GM12878 (cell line): ENCODE data around the gene DIO1. TPM values are rescaled to one million over a fixed set of nuclear protein-coding genes. Genes with fewer than 3 reads are reported as not detected.
"Not testable (repeated sequence)": the region's sequence is repeated elsewhere in the genome, so short reads cannot be mapped to it uniquely, and the experiment has no call there.

ENCODE experiments used
- ATAC-seq: fragments of 200-7000 bp; cut with Tn5 transposase; 3 replicates; pipeline ENCODE4 v1.9.1; 2020; ENCODE audit warnings: mild to moderate bottlenecking, moderate library complexity
- BruUV-seq: library from RNA; stranded (reverse); fragments of 400-500 nt; replicated peaks from 2 replicates; lab custom pipeline; 2021; lab: Mats Ljungman, UMichigan
- CTCF ChIA-PET: fragments of 300-600 bp; sonication (Branson Sonifier 250); formaldehyde crosslinking; extraction: SDS; loops from one replicate; lab custom pipeline; 2021; ENCODE audit warnings: inconsistent platforms; lab: Yijun Ruan, JAX
- POLR2A ChIA-PET: fragments of 350-600 bp; formaldehyde crosslinking; extraction: SDS; loops from one replicate; lab custom pipeline; 2021; ENCODE audit warnings: inconsistent platforms; lab: Charles Lee
- RAD21 ChIA-PET: fragments of 300-600 bp; sonication (Branson Sonifier 250); formaldehyde crosslinking; loops from one replicate; lab custom pipeline; 2023; ENCODE audit warnings: antibody characterized with exemption; ENCODE audit not compliant: unreplicated experiment; lab: Charles Lee
- SMC1A ChIA-PET: fragments of 300-600 bp; sonication (Branson Sonifier 250); formaldehyde crosslinking; loops from one replicate; lab custom pipeline; 2023; ENCODE audit not compliant: unreplicated experiment, uncharacterized antibody; lab: Charles Lee
- DNase-seq: peaks from one replicate; pipeline ENCODE4 v3.0.0-alpha.2; 2011; ENCODE audit warnings: low read depth, low spot score
- FAIRE-seq: peaks from 3 replicates; lab custom pipeline; 2011; peaks lifted over from hg19 to GRCh38; lab: Jason Lieb, UNC
- H2AFZ ChIP-seq: 2 replicates; pipeline ENCODE4 v1.6.0; 2011; ENCODE audit warnings: low read depth, low read length, control low read depth; ENCODE audit not compliant: control insufficient read depth
- H3K27ac ChIP-seq: 2 replicates; pipeline ENCODE4 v1.5.1; 2011; ENCODE audit warnings: control low read depth; ENCODE audit not compliant: control insufficient read depth, insufficient read depth
- H3K27me3 ChIP-seq, 2 experiments: replicated peaks in 1 of 2; 2 replicates each; pipeline versions ENCODE4 v1.6.0 to v1.6.1; 2011; ENCODE audit warnings: low read length in 1 of 2; ENCODE audit not compliant: control insufficient read depth in 2 of 2, insufficient read depth in 2 of 2
- H3K36me3 ChIP-seq, 2 experiments: 2 replicates each; pipeline ENCODE4 v1.5.1; 2011; ENCODE audit warnings: low read length in 1 of 2; ENCODE audit not compliant: control insufficient read depth in 2 of 2, insufficient read depth in 2 of 2
- H3K4me1 ChIP-seq: 2 replicates; pipeline ENCODE4 v1.6.1; 2011; ENCODE audit warnings: mild to moderate bottlenecking, low read length, moderate library complexity, mixed read lengths; ENCODE audit not compliant: control insufficient read depth, insufficient read depth
- H3K4me2 ChIP-seq: 2 replicates; pipeline ENCODE4 v1.6.0; 2011; ENCODE audit warnings: control low read depth; ENCODE audit not compliant: control insufficient read depth, insufficient read depth
- H3K4me3 ChIP-seq: fragments of 200-600 bp; sonication (generic); 2 replicates; pipeline ENCODE4 v1.5.1; 2016
- H3K79me2 ChIP-seq: 2 replicates; pipeline ENCODE4 v1.6.0; 2011; ENCODE audit warnings: low read length; ENCODE audit not compliant: control insufficient read depth, insufficient read depth
- H3K9ac ChIP-seq: 2 replicates; pipeline ENCODE4 v1.8.0; 2011; ENCODE audit warnings: low read length, control low read depth, mixed read lengths; ENCODE audit not compliant: control insufficient read depth, insufficient read depth
- H3K9me3 ChIP-seq: replicated peaks from 3 replicates; pipeline ENCODE4 v1.5.1; 2011; ENCODE audit warnings: mild to moderate bottlenecking, low read length; ENCODE audit not compliant: control insufficient read depth, insufficient read depth
- H4K20me1 ChIP-seq: 2 replicates; pipeline ENCODE4 v1.6.0; 2011; ENCODE audit not compliant: control insufficient read depth, insufficient read depth
- CREB1 ChIP-seq: IDR thresholded peaks from 2 replicates; pipeline ENCODE4 v1.6.1; 2012; ENCODE audit warnings: low read depth, mild to moderate bottlenecking, inconsistent platforms
- RAD21 ChIP-seq: IDR thresholded peaks from 2 replicates; pipeline ENCODE4 v1.6.1; 2011; ENCODE audit warnings: mild to moderate bottlenecking, low read depth, low read length, moderate library complexity; ENCODE audit not compliant: insufficient read depth
- SMC3 ChIP-seq: IDR thresholded peaks from 2 replicates; pipeline ENCODE4 v1.6.1; 2011; ENCODE audit warnings: low read length, improper control_type of control experiment, borderline replicate concordance
- TCF7 ChIP-seq: IDR thresholded peaks from 2 replicates; pipeline ENCODE4 v1.6.1; 2014; ENCODE audit warnings: antibody characterized with exemption, borderline replicate concordance
- WGBS: methylation state at CpG from one replicate; pipeline ENCODE4 v1.1.6; 2016; ENCODE audit warnings: low lambda C conversion rate; ENCODE audit not compliant: insufficient replicate concordance, insufficient coverage; ENCODE audit errors: missing lambda C conversion rate; 5-methylcytosine and 5-hydroxymethylcytosine counted together
- in situ Hi-C: fragments of 300-500 bp; cut with MboI; formaldehyde crosslinking; loops from 9 replicates; pipeline ENCODE4 v1.14.3; 2018; ENCODE audit warnings: mixed read lengths
- intact Hi-C: fragments of 100-400 bp; cut with micrococcal nuclease; formaldehyde crosslinking; loops from one replicate; pipeline ENCODE4 v1.14.2; 2022; ENCODE audit not compliant: unreplicated experiment
- polyA plus RNA-seq, 11 experiments: library from polyadenylated mRNA; depleted of rRNA in 4 of 11; unstranded in 6 of 11; stranded (reverse) in 5 of 11; fragments of >200 nt; fragmentation: Nextera tagmentation in 4 of 11; fragmentation: Illumina TruSeq in 1 of 11; extraction: Ambion mirVana in 4 of 11; extraction: Trizol in 1 of 11; gene quantifications; 1 replicate in 1 of 11; 2 replicates in 10 of 11; pipeline versions ENCODE4 v1.2.1 to v1.2.3, GENCODE V29; 2011 to 2016; ENCODE audit warnings: inconsistent platforms in 2 of 11, missing spikeins in 2 of 11, low read depth in 1 of 11
- total RNA-seq, 4 experiments: library from RNA; depleted of rRNA in 3 of 4; stranded (reverse); fragments of >200 nt in 3 of 4; fragmentation: Illumina TruSeq in 1 of 4; extraction: Trizol in 1 of 4; gene quantifications; 2 replicates each; pipeline versions ENCODE4 v1.2.1 to v1.2.3, GENCODE V29; 2013 to 2021
- TF ChIP-seq, protein P1 (sequence below): IDR thresholded peaks from 2 replicates; pipeline ENCODE4 v1.6.1; 2012; ENCODE audit warnings: low read length, inconsistent platforms
- TF ChIP-seq, protein P2 (sequence below), 3 experiments: IDR thresholded peaks in 2 of 3; conservative IDR thresholded peaks in 1 of 3; 2 replicates each; pipeline ENCODE4 v1.5.1; 2011; ENCODE audit warnings: low read depth in 3 of 3, low read length in 3 of 3, mild to moderate bottlenecking in 3 of 3, control low read depth in 2 of 3, moderate library complexity in 2 of 3, inconsistent platforms in 1 of 3, mixed read lengths in 1 of 3; ENCODE audit not compliant: control insufficient read depth in 2 of 3, insufficient read depth in 1 of 3; ENCODE audit errors: extremely low read depth in 1 of 3

Gene DIO1
- total and polyA plus RNA-seq, 10 of the 15 experiments (the other 5 are each of a cell fraction or from before 2014, with no cell fraction given): 0.11 to 0.26 (median 0.12) TPM; not detected in 6

DNA sequence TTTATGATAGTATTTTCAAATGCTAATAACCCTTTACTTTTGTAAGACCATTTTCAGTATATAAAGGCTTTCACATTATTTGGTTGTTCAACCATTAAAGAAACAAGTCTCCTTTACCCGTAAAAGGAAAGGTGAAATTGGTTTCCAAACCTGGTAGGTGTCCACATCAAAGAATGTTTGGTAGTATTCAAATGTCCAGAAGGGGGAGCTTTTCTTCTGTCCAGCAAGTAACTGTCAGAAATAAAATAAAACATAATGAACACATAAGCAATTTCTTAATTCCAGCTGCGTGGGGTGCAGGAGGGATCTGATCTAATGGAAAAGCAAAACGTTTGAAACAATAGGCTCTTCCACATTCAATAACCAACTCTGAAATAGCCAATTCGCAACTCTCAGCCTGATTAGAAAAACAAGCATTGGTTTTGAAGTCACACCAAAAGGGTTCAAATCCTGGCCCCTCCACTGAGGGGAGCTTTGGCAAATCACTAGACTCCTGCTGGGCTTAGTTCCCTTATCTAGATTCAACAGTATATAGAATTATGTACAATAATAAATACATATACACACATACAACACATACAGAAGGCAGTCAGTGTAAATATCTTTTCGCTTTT is 15.4 kb upstream of the DIO1 start:
- Histone ChIP-seq H3K4me3 (no peak overlapping the region), H3K27ac (no peak overlapping the region), H3K79me2 (no peaks in the 10 kb centered on the region), H3K4me1 (no peaks in the 10 kb centered on the region), H3K9ac (no peak overlapping the region), H3K9me3 (no peaks in the 10 kb centered on the region), H3K27me3 (no peaks in the 10 kb centered on the region), H4K20me1 (no peaks in the 10 kb centered on the region), H3K4me2 (no peak overlapping the region), H2AFZ (no peak overlapping the region), H3K36me3 (peaks cover 0 to 3% of the 10 kb centered on the region in 2 experiments; a peak in 2 of 4 replicates)
- BruUV-seq: no TSS peak
- in situ Hi-C loops (no loop called here), intact Hi-C loops (loop anchor here (1.0 kb wide), 1 partner anchor 71 kb away; no protein-coding TSS in a partner anchor)
- CTCF ChIA-PET: interaction anchor here (0.6 to 8.7 kb wide), 33 partner anchors 9 to 620 kb away, joined by 3 to 198 read pairs (median 4); partner anchors contain the start of genes IFT25, LRRC42, NDC1 and YIPF1
- SMC1A ChIA-PET: interaction anchor here (0.8 to 5.4 kb wide), 16 partner anchors 10 to 209 kb away, joined by 3 to 68 read pairs (median 6); partner anchors contain the start of gene IFT25
- DNase-seq (no peak), ATAC-seq (peak; percentile 60; the same call in 2 of the 3 replicates), FAIRE-seq (peak; percentile 35)
- RAD21 ChIA-PET: interaction anchor here (0.6 to 4.8 kb wide), 13 partner anchors 8 to 202 kb away, joined by 3 to 34 read pairs (median 5); partner anchors contain the start of genes IFT25 and LRRC42
- POLR2A ChIA-PET: interaction anchor here (1.1 to 1.4 kb wide), 2 partner anchors 80 to 81 kb away, joined by 3 read pairs; no protein-coding TSS in a partner anchor
- 41% methylated on average over 5 of the region's 5 CpGs for WGBS
- TF ChIP-seq RAD21 (peak; percentile 67), TCF7 (peak; percentile 56; the same call in 1 of the 2 replicates), CREB1 (no peak), SMC3 (peak; percentile 72)
- TF ChIP-seq, protein P1, sequence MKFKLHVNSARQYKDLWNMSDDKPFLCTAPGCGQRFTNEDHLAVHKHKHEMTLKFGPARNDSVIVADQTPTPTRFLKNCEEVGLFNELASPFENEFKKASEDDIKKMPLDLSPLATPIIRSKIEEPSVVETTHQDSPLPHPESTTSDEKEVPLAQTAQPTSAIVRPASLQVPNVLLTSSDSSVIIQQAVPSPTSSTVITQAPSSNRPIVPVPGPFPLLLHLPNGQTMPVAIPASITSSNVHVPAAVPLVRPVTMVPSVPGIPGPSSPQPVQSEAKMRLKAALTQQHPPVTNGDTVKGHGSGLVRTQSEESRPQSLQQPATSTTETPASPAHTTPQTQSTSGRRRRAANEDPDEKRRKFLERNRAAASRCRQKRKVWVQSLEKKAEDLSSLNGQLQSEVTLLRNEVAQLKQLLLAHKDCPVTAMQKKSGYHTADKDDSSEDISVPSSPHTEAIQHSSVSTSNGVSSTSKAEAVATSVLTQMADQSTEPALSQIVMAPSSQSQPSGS: no peak
- TF ChIP-seq, protein P2, sequence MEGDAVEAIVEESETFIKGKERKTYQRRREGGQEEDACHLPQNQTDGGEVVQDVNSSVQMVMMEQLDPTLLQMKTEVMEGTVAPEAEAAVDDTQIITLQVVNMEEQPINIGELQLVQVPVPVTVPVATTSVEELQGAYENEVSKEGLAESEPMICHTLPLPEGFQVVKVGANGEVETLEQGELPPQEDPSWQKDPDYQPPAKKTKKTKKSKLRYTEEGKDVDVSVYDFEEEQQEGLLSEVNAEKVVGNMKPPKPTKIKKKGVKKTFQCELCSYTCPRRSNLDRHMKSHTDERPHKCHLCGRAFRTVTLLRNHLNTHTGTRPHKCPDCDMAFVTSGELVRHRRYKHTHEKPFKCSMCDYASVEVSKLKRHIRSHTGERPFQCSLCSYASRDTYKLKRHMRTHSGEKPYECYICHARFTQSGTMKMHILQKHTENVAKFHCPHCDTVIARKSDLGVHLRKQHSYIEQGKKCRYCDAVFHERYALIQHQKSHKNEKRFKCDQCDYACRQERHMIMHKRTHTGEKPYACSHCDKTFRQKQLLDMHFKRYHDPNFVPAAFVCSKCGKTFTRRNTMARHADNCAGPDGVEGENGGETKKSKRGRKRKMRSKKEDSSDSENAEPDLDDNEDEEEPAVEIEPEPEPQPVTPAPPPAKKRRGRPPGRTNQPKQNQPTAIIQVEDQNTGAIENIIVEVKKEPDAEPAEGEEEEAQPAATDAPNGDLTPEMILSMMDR (IDR thresholded peaks at IDR 0.05 in 2 of 3, conservative IDR thresholded peaks at IDR 0.05 in 1 of 3; ENCODE audit: control insufficient read depth in 2 of 3, extremely low read depth in 1 of 3, insufficient read depth in 1 of 3, low read depth in 3 of 3, low read length in 3 of 3): peak; percentile 48 to 55 (median 54)

DNA sequence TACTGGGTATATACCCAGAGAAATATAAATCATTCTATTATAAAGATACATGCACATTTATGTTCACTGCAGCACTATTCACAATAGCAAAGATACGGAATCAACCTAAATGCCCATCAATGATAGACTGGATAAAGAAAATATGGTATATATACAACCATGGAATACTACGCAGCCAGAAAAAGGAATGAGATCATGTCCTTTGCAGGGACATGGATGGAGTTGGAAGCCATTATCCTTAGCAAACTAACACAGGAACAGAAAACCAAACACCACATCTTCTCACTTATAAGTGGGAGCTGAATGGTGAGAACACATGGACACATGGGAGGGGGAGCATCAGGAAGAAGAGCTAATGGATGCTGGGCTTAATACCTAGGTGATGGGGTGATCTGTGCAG is 12.1 kb upstream of the DIO1 start:
- FAIRE-seq, intact Hi-C loops, DNase-seq, H2AFZ ChIP-seq, H3K9ac ChIP-seq, BruUV-seq, H3K27me3 ChIP-seq, H3K9me3 ChIP-seq, H3K36me3 ChIP-seq, in situ Hi-C loops, H3K4me2 ChIP-seq, H3K4me3 ChIP-seq, H4K20me1 ChIP-seq, H3K79me2 ChIP-seq, ATAC-seq, H3K4me1 ChIP-seq, H3K27ac ChIP-seq: not testable (repeated sequence)
- RAD21 ChIA-PET: interaction anchor here (1.5 to 1.8 kb wide), 3 partner anchors 21 to 66 kb away, joined by 4 to 6 read pairs (median 5); partner anchors contain the start of genes IFT25 and LRRC42
- WGBS: 96% methylated on average over 2 of the region's 2 CpGs
- POLR2A ChIA-PET: interaction anchor here (1.8 kb wide), 1 partner anchor 64 kb away, joined by 5 read pairs; the partner anchor contains the start of genes IFT25 and LRRC42
- CTCF ChIA-PET: interaction anchor here (1.1 to 8.7 kb wide), 5 partner anchors 12 to 78 kb away, joined by 3 to 198 read pairs (median 9); partner anchors contain the start of genes IFT25 and LRRC42
- SMC1A ChIA-PET: interaction anchor here (1.1 to 5.4 kb wide), 5 partner anchors 11 to 77 kb away, joined by 3 to 68 read pairs (median 7); no protein-coding TSS in a partner anchor
